Heart right ventricle (tissue), 16 donors: ENCODE results near the gene SIRPD. TPM values are rescaled to one million over a fixed set of nuclear protein-coding genes. Genes with fewer than 3 reads are reported as not detected.

Source experiments
- ATAC-seq, 8 donors: fragments of 200-7000 bp; cut with Tn5 transposase; one replicate each; pipeline ENCODE4 v1.9.1; 2020; ENCODE audit warnings: mild to moderate bottlenecking in 8 of 8, moderate library complexity in 8 of 8, moderate number of reproducible peaks in 1 of 8
- DNase-seq, 2 donors: peaks; one replicate each; pipeline ENCODE4 v3.0.0-alpha.2; 2020
- H3K27ac ChIP-seq, 10 donors: fragments of 200-600 bp; sonication (generic) in 2 of 10; one replicate each; pipeline versions ENCODE4 v1.5.0 to v1.8.0; 2020 to 2022; ENCODE audit warnings: mild to moderate bottlenecking in 3 of 10
- H3K27me3 ChIP-seq, 7 donors: fragments of 200-600 bp; one replicate each; pipeline ENCODE4 v1.8.0; 2021 to 2022; ENCODE audit warnings: mild to moderate bottlenecking in 2 of 7
- H3K36me3 ChIP-seq, 9 donors: fragments of 200-600 bp; sonication (generic) in 1 of 9; one replicate each; pipeline versions ENCODE4 v1.5.0 to v1.8.0; 2020 to 2022; ENCODE audit warnings: mild to moderate bottlenecking in 2 of 9
- H3K4me1 ChIP-seq, 9 donors: fragments of 200-600 bp; sonication (generic) in 1 of 9; one replicate each; pipeline versions ENCODE4 v1.5.0 to v1.8.0; 2020 to 2022; ENCODE audit warnings: mild to moderate bottlenecking in 4 of 9
- H3K4me3 ChIP-seq, 10 donors: fragments of 200-600 bp; sonication (generic) in 2 of 10; one replicate each; pipeline versions ENCODE4 v1.5.0 to v1.8.0; 2020 to 2022; ENCODE audit warnings: mild to moderate bottlenecking in 7 of 10, moderate library complexity in 2 of 10
- H3K9me3 ChIP-seq, 11 donors: fragments of 200-600 bp in 10 of 11; sonication (generic) in 2 of 11; one replicate each; pipeline versions ENCODE4 v1.5.0 to v1.8.0; 2013 to 2022; ENCODE audit warnings: mild to moderate bottlenecking in 2 of 11, control low read depth in 1 of 11, moderate library complexity in 1 of 11
- CTCF ChIP-seq, 9 donors: fragments of 200-600 bp; sonication (generic) in 2 of 9; IDR thresholded peaks; one replicate each; pipeline versions ENCODE4 v1.5.0 to v1.8.0; 2021 to 2022; ENCODE audit warnings: antibody characterized with exemption in 9 of 9, mild to moderate bottlenecking in 5 of 9, moderate library complexity in 1 of 9
- WGBS, 2 donors: extraction: QIAGEN DNeasy Blood & Tissue Kit; methylation state at CpG; one replicate each; pipeline ENCODE4 v1.1.7; 2013; ENCODE audit warnings: inconsistent platforms in 1 of 2; 5-methylcytosine and 5-hydroxymethylcytosine counted together
- intact Hi-C, 10 donors: fragments of 100-400 bp; cut with DNase I; formaldehyde crosslinking; loops; one replicate each; pipeline versions ENCODE4 v1.11.1 to v1.14.2; 2022
- polyA plus RNA-seq, 2 donors: library from polyadenylated mRNA; stranded (reverse); fragments of 200-250 nt; gene quantifications; one replicate each; pipeline ENCODE4 v1.2.3, GENCODE V29; 2013
- total RNA-seq, 10 donors: library from RNA; stranded (reverse); fragmentation: NEBNext Ultra II Directional in 3 of 10; extraction: Animal tissue kit (Norgen Biotek cat#: 25700) in 3 of 10; gene quantifications; one replicate each; pipeline versions ENCODE4 v1.2.1 to v1.2.4, GENCODE V29; 2021 to 2023
- donor health status: Arrhythmogenic right ventricular cardiomyopathy.
- donor health status: ischemic (EF 13 %, LVEDD 7.1; RV severe dilation, severe dysfunction).
- donor health status: healthy with polysubstance abuse.
- donor health status: DM: no; HTN: yes; CAD: no.
- donor health status: DM: no; HTN: no; CAD: no.
- donor health status: ischemic (EF 25% LVEDD 6.9; RV normal size, moderate dysfunction).
- donor health status: ischemic (EF 25% LVEDD 5.7; RV mildly dilated, moderate dysfunction).
- donor health status: healthy.
- donor health status: DM: yes; HTN: yes; CAD: no.
- donor health status: Ischemic cardiomyopathy.
- donor health status: ischemic (EF 35%, LVEDD 5.7; RV mildly dilated, moderate dysfunction).
- donor health status: nonischemic (EF 11% LVEDD 7.7; RV severe dilation, severe dysfunction).
- donor health status: DM: yes; HTN: yes; CAD: no.
- donor health status: PGD.
- donor health status: ischemic (EF 29% LVEDD 5.4; RV normal size, mild dysfunction).
- donor health status: nonischemic (EF 23%, LVEDD 6.1; RV moderate dilation, normal function).

The SIRPD gene
- total and polyA plus RNA-seq, 12 donors: 0.17 to 0.23 TPM; not detected in 10

- Histone ChIP-seq H3K9me3 (no peaks in the 10 kb centered on the region), H3K27ac (no peak overlapping the region), H3K27me3 (peaks cover 0 to 6% (median 2%) of the 10 kb centered on the region in 7 donors), H3K4me3 (no peak overlapping the region), H3K4me1 (peaks cover 0 to 48% (median 0%) of the 10 kb centered on the region in 9 donors), H3K36me3 (no peaks in the 10 kb centered on the region)
- no peak for ATAC-seq
- no peak for TF ChIP-seq CTCF (IDR thresholded peaks at IDR 0.05)
- WGBS, 2 donors: 83 to 86% methylated on average over 2 of the region's 2 CpGs
- intact Hi-C loops: no loop called here
- no peak for DNase-seq
These were observed 70.9 kb downstream of the SIRPD start for GRCh38 chr20:1486566-1486965.

- peaks cover 0 to 51% (median 0%) of the 10 kb centered on the region in 9 donors for H3K4me1 ChIP-seq
- H3K27me3 ChIP-seq: peaks cover 0 to 7% (median 4%) of the 10 kb centered on the region in 7 donors
- H3K4me3 ChIP-seq: no peak overlapping the region
- H3K27ac ChIP-seq: no peak overlapping the region
- WGBS, 2 donors: 57 to 58% methylated on average over 5 of the region's 5 CpGs
- intact Hi-C loops: loop anchor here in 1 of 10 donors (5.0 kb wide), 1 partner anchor 768 kb away; no protein-coding TSS in a partner anchor
- TF ChIP-seq CTCF (IDR thresholded peaks at IDR 0.05): no peak
- ATAC-seq (no peak), DNase-seq (no peak)
- peaks cover 0 to 5% (median 0%) of the 10 kb centered on the region in 9 donors for H3K36me3 ChIP-seq
- H3K9me3 ChIP-seq: no peaks in the 10 kb centered on the region
These were observed 72.9 kb downstream of the SIRPD start for GRCh38 chr20:1484438-1485116.

Other genes with a start within 250 kb of the SIRPD start
- 1 to 10 TPM in 9 of 10 donors, under 1 TPM in 1; 0.62 to 4.3 (median 1.8) TPM for gene SDCBP2, start 228.6 kb downstream of the SIRPD start, total RNA-seq
- 1 to 10 TPM; 2.7 to 4.2 TPM for gene SDCBP2, start 228.6 kb downstream of the SIRPD start, polyA plus RNA-seq
- gene FKBP1A, start 164.7 kb downstream of the SIRPD start, total RNA-seq: 100 to 1,000 TPM; 112 to 276 (median 140) TPM
- gene FKBP1A, start 164.7 kb downstream of the SIRPD start, polyA plus RNA-seq: 100 to 1,000 TPM; 110 to 311 TPM
- gene NSFL1C, start 90.9 kb downstream of the SIRPD start, total RNA-seq: 10 to 100 TPM; 54.6 to 75.6 (median 63.8) TPM
- 10 to 100 TPM; 39.4 to 46.9 TPM for gene NSFL1C, start 90.9 kb downstream of the SIRPD start, polyA plus RNA-seq
- gene SIRPB2, start 66.3 kb downstream of the SIRPD start, total RNA-seq: 1 to 10 TPM in 6 of 10 donors, under 1 TPM in 4; 0.23 to 7.3 (median 1.7) TPM
- gene SIRPB2, start 66.3 kb downstream of the SIRPD start, polyA plus RNA-seq: 1 to 10 TPM in 1 of 2 donors, under 1 TPM in 1; 0.88 to 1.2 TPM
- 1 to 10 TPM in 5 of 10 donors, under 1 TPM in 4, not detected in 1; 0.37 to 6.9 (median 1.8) TPM for gene SIRPB1, start 62.3 kb upstream of the SIRPD start, total RNA-seq
- under 1 TPM; 0.14 to 0.37 TPM for gene SIRPB1, start 62.3 kb upstream of the SIRPD start, polyA plus RNA-seq
- gene SIRPG, start 100.1 kb upstream of the SIRPD start, total RNA-seq: 1 to 10 TPM in 1 of 10 donors, not detected in 9; 1.9 TPM
- gene SIRPG, start 100.1 kb upstream of the SIRPD start, polyA plus RNA-seq: under 1 TPM in 1 of 2 donors, not detected in 1; 0.10 TPM